Measurements from ENCODE around the gene CD300LB.
A peak's percentile ranks its signal among the peaks of the same experiment; 100 is the strongest.
"Not testable (repeated sequence)": the region's sequence is repeated elsewhere in the genome, so short reads cannot be mapped to it uniquely, and the experiment has no call there.

Gene CD300LB

GRCh38 chr17:74488276-74488675 is 43.0 kb downstream of the CD300LB start:
- DNase-seq, result not testable (repeated sequence)

GRCh38 chr17:74485841-74486240 is 45.4 kb downstream of the CD300LB start:
- DNase-seq, result no peak

GRCh38 chr17:74485022-74485743 is 46.1 kb downstream of the CD300LB start:
- peak; percentile 11 for DNase-seq

- no peak for DNase-seq
Observed at GRCh38 chr17:74484066-74484465, 47.2 kb downstream of the CD300LB start.

GRCh38 chr17:74481621-74482020 is 49.7 kb downstream of the CD300LB start:
- DNase-seq, result no peak

- no peak for DNase-seq
Observed at GRCh38 chr17:74480290-74480689, 51.0 kb downstream of the CD300LB start.

- no peak for DNase-seq
Observed at GRCh38 chr17:74478420-74479100, 52.7 kb downstream of the CD300LB start.

GRCh38 chr17:74477411-74477810 is 53.9 kb downstream of the CD300LB start:
- no peak for DNase-seq

- no peak for DNase-seq
Observed at GRCh38 chr17:74475189-74475588, 56.1 kb downstream of the CD300LB start.

- DNase-seq, result no peak
Observed at GRCh38 chr17:74474043-74474792, 57.1 kb downstream of the CD300LB start.

- DNase-seq, result no peak
Observed at GRCh38 chr17:74473294-74473693, 58.0 kb downstream of the CD300LB start.

- DNase-seq, result no peak
Observed at GRCh38 chr17:74472890-74473289, 58.4 kb downstream of the CD300LB start.

GRCh38 chr17:74471341-74471740 is 59.9 kb downstream of the CD300LB start:
- DNase-seq, result no peak
